Skin of body (tissue), 2 donors: ENCODE measurements around the gene PIAS1. TPM values are rescaled to one million over a fixed set of nuclear protein-coding genes. Genes with fewer than 3 reads are reported as not detected.
"Not testable (repeated sequence)": the region's sequence is repeated elsewhere in the genome, so short reads cannot be mapped to it uniquely, and the experiment has no call there.

Source experiments
- DNase-seq: peaks from one replicate; lab custom pipeline; 2025; lab: John Stamatoyannopoulos, UW
- total RNA-seq: library from RNA; depleted of rRNA; stranded (reverse); fragments of >200 nt; gene quantifications from one replicate; pipeline ENCODE4 v1.2.3, GENCODE V29; 2014

PIAS1 gene
- total RNA-seq, 1 donor from 2014 or later, result 46.8 TPM

DNA sequence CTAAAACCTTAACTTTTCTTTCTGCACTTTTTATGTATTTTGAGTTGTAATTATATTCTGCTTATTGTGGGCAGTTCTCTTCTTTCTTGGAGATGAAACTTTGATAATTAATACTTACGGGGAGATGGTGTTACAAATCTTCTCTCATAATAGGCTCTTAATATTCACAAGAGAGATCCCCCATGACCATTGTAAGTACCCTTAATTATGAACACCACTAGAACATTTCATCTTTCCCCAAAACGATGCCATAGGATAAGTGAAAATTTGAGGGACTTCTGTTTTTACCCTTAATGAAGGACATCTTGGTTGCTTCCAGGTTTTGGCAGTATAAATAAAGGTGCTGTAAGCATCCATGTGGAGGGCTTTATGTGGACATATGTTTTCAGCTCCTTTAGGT is 60.7 kb downstream of the PIAS1 start:
- DNase-seq, result no peak

DNA sequence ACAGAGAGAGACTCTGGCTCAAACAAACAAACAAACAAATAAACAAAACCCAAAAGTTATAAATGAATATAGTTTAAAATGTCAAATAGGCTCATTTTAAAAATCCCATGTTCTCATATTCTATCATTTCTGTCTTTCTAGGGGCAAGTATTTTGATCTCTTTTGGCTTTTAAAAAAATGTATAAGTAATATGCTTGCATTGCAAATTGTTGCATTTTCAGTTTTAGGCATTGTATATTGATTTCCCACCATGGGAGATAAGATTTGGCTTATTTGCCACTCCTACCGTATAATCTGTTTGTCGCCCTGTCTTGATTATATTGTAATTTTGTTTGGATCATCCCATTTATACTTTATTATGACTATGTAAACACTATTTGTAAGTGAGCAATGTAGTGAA is 70.6 kb downstream of the PIAS1 start:
- DNase-seq, result no peak

DNA sequence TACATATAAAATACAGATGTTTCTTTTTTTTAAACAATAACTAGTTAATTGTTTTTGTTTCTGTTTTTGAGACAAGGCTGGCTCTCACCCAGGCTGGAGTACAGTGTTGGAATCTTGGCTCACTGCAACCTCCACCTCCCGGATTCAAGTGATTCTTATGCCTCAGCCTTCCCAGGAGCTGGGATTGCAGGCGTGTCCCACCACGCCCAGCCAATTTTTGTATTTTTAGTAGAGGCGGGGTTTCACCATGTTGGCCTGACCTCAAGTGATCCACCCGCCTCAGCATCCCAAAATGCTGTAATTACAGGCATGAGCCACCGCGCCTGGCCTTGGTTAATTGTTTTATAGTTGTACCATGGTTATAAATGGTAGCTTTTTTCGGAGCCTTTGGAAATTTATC is 72.3 kb downstream of the PIAS1 start:
- DNase-seq, result no peak

DNA sequence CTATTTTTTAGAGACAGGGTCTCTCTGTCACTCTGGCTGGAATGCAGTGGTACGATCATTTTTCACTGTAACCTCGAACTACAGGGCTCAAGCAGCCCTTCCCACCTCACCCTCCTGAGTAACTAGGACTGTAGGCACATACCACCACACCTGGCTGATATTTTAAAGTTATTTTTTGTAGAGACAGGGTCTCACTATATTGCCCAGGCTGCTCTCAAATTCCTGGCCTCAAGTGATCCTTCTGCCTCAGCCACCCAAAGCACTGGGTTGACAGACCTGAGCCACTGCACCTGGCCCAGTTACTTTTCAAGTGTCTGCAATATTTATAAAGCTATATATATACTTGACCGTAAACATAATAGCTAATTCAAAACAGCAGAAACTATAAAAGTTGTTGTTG is 75.0 kb downstream of the PIAS1 start:
- DNase-seq, result no peak

DNA sequence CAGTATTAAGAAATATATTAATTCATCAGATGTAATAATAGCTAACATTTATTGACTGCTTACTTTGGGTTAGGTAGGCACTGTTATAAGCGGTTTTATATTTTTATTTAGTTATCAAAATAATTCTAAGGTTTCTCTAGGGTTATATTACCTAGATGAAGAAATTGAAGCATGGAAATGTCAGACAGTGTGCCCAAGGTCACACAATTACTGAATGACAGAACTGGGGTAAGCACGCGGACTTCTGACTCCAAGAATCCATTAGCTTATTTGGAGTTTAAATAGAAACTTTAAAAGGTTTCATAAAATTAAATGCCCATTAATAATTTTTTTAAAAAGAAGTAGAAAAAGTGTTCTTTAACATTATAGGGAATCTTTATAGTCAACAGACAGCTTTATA is 76.7 kb downstream of the PIAS1 start:
- no peak for DNase-seq

DNA sequence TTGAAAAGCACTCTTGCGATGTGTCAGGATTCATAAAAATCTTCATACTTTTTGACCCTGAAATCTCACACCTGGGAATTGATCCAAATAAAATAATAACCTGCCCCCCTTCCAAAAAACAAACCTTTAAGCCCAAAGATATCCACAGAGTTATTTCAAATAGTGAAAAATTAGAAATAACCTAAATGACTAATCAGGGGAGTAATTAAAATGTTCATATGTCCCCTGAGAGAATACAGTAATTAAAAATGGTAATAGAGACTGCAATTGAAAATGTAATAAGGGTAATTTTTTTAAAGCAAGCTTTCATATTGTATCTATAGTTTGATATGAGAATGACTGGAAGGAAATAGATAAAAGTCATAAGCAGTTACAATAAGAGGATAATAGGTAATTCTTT is 83.0 kb downstream of the PIAS1 start:
- no peak for DNase-seq

DNA sequence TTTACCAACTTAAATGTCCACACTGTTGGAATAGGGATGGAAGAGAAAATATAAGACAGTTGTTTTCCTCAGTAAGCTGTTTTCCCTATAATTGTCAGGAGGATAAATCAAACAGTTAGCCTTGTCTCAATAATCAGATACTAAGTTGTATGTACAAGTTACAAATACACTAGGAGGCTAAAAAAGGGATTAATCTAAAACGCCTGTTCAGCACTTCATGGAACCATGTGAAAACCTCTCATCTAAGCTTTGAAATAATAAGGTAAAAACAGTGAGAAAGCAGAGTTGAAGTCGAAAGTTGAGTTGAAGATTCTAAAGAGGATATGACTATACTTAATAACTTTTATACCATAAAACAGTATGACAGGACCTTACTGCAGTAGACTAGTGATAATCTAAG is 89.0 kb downstream of the PIAS1 start:
- DNase-seq, result no peak

DNA sequence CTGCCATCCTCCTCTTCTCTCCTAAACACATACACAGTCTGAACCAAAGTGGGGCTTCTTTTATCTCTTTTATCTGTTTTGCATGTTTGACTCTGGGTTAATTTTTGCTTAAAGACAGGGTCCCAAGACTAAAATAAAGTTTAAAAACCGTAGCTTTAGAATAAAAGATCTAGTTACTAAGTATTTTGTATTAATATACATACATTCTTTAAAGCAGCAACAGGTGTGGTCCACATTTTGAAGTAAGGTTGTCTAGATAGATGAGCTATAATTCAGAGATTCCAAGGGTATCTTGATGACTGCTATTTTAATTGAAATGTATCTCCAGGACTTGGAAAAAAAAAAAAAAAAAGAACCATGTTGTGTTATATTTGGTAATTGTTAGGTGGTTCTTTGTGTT is 89.7 kb downstream of the PIAS1 start:
- no peak for DNase-seq

DNA sequence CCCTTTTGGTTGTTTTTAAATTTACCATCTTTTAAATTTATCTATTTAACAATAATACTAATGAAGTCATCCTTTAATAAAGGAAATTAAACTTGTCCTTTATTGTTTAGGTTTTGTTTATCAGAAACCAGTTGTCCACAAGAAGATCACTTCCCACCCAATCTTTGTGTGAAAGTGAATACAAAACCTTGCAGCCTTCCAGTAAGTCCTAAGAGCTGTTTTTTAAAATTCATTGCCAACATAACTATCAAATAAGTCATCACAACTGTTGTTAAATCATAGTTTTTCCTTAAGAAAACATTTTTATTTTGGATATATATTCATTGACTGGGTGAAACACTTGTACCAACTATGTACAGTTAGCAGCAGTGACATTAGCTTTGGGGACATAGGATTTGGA is 91.6 kb downstream of the PIAS1 start:
- DNase-seq, result no peak

DNA sequence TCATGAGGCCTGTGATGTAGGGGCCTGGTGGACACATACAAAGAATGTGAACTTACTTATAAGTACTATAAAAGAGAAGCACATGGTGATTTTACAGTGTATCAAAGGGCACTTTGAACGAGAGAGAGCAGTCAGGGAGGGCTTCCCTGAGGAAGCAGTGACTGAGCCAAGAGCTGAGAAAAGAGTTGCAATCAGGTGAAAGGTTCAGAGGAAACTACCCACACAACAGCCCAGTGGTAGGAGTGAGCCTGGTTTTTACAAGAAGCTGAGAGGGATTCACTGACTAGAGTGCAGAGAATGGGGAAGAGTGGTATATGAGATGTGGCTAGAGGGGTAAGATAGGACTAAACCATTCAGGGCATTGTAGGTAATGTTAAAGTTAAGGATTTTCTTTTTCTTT is 93.9 kb downstream of the PIAS1 start:
- no peak for DNase-seq

DNA sequence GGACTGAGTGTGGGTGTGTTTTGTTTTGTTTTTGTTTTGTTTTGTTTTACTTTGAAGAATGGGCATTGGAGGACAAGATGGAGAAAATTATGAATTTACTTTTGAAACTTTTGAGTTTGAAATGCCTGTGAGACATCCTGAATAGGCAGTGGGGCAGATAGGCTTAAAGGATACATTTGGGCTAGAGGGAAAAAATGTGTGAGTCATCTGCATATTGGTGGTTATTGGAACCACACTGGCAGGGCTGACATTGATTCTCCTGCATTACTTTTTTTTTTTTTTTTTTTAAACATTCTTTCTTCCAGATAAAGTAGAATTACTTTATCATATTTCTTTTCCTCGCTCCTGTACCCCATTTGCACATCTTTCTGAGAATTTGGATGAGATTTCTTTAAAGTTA is 94.9 kb downstream of the PIAS1 start:
- no peak for DNase-seq

DNA sequence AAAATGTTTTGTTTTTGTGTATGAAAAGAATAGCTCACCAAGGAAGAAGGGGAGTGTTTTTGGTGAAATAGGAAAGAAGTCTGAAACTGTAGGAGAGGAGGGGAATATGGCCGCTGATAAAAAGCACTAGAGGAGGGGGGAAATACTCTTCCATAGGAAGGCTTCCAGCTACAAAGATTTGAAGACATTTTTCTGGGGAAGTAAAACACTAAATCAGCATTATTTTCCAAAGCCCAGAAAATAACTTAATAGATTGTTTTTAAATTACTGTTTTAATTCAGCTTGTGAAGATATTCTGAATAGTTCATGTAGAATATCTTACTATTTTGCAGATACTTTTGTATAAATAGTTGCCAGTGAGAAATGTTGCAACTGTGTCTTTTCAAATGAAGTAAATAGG is 96.1 kb downstream of the PIAS1 start:
- no peak for DNase-seq

DNA sequence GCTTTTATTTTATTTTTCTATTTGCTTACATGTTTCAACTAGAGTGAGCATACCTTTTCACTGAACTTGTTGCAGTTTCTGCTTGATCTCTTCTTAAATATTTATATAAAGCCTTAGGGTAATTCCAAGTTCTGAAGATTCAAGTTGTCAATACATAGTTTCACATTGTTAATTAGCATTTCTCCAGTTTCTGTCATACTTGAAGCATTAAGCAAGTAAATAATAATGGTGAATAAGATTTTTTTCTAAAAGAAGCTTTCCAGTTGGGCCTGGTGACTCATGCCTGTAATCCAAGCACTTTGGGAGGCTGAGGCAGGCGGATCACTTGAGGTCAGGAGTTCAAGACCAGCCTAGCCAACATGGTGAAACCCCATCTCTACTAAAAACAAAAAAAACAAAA is 97.2 kb downstream of the PIAS1 start:
- DNase-seq, result no peak

DNA sequence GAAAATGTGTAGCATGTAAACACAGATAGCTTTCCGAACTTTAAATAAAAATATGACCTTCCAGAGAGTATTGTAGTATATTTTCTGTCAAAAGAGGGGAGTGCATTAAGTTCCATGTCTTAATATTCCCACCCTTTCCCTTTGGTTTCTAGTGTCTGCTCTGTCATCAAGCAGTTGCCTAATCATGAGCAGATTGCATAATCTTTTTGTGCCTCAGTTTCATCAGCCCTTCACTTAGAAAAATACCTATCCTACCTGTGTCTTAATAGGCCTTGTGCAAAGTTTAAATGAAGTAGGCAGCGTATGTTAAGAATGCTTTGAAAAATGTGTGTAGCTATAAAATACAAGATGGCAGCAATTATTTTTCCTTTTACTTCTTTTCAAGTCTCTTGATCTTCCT is 98.2 kb downstream of the PIAS1 start:
- no peak for DNase-seq

DNA sequence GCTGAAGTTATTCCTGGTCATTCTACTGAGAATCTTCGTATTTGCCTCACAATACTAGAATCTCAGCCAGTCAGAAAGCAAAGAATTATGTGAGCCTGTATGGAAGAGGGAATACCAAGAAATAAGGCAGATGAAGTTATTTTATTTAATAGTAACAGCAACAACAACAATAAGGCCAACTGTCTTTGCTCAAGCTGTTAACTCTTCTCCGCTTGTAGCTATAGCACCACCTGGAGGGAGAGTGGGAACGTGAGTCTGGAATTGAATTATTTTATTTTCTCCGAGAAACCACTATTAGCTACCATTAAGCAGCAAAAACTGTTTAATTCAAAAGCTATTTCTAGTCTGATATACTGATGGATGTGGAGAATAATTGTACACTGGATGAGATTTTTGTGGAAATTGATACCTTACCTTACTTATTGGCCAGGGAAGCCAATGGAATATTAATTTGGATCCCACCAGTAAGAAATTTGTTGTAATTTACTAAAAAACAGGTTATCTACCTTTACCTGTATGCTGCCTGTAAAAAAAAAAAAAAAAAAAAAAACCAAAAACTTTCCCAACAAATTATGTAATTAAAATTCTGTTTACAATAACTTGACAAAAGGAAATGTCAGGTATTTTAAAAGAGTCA is 100.9 kb downstream of the PIAS1 start:
- peak; percentile 70 for DNase-seq

DNA sequence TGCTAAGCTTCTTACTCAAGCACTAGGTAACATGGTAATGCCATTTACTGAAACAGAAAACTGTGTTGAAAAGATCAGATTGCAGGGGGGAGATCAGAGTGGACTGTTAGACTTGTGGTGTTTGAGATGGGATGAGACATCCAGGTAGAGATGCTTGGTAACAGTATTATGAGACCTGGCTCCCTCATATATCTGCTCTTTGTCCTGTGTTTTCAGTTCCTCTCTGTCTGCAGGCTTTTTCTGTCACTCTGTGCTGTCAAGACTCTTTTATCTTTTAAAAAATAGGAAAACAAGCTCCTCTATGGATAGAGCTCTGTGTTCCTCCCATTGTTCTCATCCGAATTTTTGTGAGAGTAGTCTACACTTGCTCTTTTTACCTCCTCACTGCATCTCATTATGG is 103.0 kb downstream of the PIAS1 start:
- DNase-seq, result no peak

DNA sequence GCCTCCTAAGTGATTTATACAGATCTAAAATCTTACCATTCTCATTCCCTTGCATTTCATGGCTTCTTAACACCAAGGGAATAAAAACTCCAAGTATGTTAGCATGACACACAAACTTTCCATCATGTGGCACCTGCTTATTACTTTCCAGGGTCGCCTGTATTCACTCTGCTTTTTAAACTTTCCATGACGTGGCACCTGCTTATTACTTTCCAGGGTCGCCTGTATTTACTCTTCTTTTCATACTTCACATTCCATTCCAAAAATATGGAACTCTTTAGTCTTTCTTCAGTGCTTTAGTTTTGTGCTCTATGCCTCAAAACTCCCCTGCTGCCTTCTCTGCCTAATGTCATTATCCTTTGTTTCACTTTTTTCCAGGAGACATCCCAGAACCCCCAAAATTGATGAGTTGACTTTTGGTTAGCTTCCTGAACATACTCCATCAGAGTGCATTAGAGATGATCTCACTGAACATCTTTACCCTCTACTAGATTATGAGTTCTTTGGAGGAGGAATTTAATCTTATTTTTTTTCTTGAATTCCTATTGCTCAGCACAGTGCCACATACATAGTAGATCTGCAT is 104.0 kb downstream of the PIAS1 start:
- DNase-seq, result no peak

DNA sequence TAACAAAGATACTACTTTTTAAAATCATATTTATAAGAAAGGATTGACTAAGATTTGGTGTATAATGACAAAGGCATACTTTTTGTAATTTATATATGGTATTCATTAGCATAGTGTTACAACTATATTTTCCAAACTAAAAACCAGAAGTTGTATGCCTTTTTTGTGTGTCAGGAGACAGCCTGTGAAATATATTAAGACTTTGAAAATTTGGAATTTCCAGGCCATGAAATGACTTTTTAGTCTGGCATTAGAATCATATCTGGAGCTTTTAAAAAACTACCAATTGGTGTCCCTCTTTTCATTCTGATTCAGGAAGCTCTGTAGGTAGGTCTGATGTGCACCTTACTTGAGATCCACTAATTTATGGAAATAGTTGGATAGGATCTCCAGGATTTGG is 109.1 kb downstream of the PIAS1 start:
- DNase-seq, result no peak

DNA sequence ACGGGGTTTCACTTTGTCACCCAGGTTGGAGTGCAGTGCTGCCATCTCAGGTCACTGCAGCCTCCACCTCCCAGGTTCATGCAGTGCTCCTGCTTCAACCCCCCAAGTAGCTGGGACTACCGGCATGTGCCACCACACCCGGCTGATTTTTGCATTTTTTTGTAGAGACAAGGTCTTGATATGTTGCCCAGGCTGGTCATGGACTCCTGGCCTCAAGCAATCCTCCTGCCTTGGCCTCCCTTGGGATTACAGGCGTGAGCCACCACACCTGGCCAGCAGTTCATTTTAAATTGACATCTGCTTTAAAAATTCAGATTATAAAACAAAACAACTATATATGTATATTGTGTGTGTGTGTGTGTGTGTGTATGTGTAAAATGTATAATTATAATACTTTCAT is 112.7 kb downstream of the PIAS1 start:
- no peak for DNase-seq

DNA sequence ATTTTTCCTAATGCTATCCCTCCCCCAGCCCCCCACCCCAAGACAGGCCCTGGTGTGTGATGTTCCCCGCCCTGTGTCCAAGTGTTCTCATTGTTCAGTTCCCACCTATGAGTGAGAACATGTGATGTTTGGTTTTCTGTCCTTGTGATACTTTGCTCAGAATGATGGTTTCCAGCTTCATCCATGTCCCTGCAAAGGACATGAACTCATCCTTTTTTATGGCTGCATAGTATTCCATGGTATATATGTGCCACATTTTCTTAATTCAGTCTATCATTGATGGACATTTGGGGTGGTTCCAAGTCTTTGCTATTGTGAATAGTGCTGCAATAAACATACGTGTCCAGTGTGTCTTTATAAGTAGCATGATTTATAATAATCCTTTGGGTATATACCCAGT is 117.9 kb downstream of the PIAS1 start:
- not testable (repeated sequence) for DNase-seq

DNA sequence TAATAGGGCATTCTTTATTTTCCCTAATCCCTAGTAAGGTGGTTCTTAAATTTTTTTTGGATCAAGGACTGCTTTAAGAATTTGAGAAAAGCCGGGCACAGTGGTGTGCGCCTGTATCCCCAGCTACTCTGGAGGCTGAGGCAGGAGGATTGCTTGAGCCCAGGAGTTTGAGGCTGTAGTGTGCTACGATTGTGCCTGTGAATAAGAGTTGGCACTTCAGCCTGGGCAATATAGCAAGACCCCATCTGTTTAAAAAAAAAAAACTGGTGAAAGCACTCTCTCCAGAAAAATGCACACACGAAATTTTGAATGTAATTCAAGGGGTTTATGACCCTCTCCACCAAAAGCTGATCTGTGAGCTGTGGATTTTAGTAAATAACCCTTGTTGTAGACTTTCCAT is 119.0 kb downstream of the PIAS1 start:
- DNase-seq, result no peak

DNA sequence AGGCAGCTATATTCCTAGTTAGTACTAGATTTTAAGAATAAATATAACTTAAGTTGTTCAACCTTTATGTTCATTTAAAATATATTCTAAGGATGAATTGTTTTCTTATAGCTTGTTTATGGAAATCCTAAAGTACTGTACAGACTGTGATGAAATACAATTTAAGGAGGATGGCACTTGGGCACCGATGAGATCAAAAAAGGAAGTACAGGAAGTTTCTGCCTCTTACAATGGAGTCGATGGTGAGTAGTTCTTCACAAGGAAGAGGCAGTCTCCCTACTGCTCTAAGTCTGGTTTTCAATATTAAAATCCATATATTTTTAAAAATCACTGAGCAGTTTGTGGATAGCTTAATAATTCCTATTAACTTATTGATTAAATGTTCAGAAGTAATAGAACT is 121.4 kb downstream of the PIAS1 start:
- no peak for DNase-seq

DNA sequence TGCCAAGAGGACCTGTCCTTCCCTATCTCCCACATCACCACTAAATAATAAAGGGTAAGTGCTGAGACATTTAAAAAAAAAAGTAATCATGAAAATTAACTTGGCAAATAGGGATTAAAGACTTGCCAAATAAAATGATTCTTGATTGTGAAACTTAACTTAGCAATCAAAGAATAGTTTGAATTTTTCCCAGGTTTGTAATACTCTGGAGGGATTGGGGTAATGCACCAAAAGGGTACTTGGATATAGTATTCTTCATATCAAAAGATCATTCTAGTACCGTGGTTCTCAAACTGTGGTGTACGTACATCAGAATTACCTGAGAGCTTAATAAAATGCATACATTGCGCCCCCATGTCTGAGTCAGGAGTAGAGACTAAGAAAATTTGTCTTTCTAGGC is 122.5 kb downstream of the PIAS1 start:
- DNase-seq, result no peak

DNA sequence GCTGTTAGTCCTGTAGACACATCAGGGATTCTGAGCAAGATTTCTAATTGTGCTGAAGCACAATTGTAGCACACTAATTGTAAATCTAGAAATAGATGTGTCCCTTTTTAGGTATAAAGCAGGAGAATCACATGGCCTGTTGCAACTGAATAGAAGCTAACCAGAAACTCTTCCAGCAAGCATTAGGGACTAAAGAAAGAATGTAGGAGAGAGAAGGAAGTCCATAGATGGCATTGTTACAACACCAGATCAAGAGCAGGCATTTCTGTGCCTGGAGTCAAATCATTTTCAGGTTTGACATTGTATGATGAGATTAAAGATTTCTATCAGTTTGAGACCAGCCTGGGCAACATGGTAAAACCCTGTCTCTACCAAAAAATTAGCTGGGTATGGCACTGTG is 123.6 kb downstream of the PIAS1 start:
- DNase-seq, result no peak
